Measurements from ENCODE around the gene TRAF1. TPM values are rescaled to one million over a fixed set of nuclear protein-coding genes. Genes with fewer than 3 reads are reported as not detected.

Gene TRAF1
- total and polyA plus RNA-seq, 10 of the 15 experiments (the other 5 are each of a cell fraction or from before 2014, with no cell fraction given) = 13.8 to 163 (median 128) TPM

DNA sequence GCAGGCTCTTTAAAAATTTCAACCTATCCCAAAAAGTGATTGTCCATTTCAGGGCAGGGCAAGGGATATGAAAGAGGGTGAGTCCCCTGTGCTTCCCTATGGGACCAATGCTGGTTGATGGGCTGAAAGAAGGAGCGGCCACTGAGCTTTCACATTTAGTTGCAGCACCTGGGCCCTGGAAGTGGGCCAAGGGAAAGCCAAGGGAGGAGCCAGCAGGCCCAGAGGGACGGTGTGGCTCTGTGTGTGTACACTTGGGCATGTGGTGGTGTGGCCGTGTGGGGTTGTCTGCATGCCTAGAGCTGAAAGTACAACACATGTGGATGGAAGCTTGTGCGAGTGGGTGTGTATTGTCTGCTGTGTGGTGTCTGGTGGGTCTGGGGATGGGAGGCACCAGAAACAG is 69.9 kb downstream of the TRAF1 start:
- ChIA-PET RAD21 (ENCODE audit: unreplicated experiment) (no interaction called here), CTCF (no interaction called here), POLR2A (no interaction called here), SMC1A (ENCODE audit: uncharacterized antibody, unreplicated experiment) (interaction anchor here (1.6 kb wide), 1 partner anchor 11 kb away, joined by 3 read pairs; no protein-coding TSS in a partner anchor)
- Histone ChIP-seq H3K4me2 (ENCODE audit: control insufficient read depth, insufficient read depth) (no peak overlapping the region), H3K9ac (ENCODE audit: control insufficient read depth, insufficient read depth, low read length) (no peak overlapping the region), H3K4me3 (no peak overlapping the region), H3K27ac (ENCODE audit: control insufficient read depth, insufficient read depth) (no peak overlapping the region), H3K9me3 (replicated peaks; ENCODE audit: control insufficient read depth, insufficient read depth, low read length) (no peaks in the 10 kb centered on the region), H3K27me3 (replicated peaks in 1 of 2; ENCODE audit: control insufficient read depth in 2 of 2, insufficient read depth in 2 of 2, low read length in 1 of 2) (no peaks in the 10 kb centered on the region), H3K79me2 (ENCODE audit: control insufficient read depth, insufficient read depth, low read length) (no peaks in the 10 kb centered on the region), H4K20me1 (ENCODE audit: control insufficient read depth, insufficient read depth) (no peaks in the 10 kb centered on the region), H3K36me3 (ENCODE audit: control insufficient read depth in 2 of 2, insufficient read depth in 2 of 2, low read length in 1 of 2) (peaks cover 31 to 33% of the 10 kb centered on the region in 2 experiments), H3K4me1 (ENCODE audit: control insufficient read depth, insufficient read depth, low read length) (no peaks in the 10 kb centered on the region), H2AFZ (ENCODE audit: control insufficient read depth, low read depth, low read length) (no peak overlapping the region)
- in situ Hi-C loops (cut with MboI) (no loop called here), intact Hi-C loops (cut with micrococcal nuclease; ENCODE audit: unreplicated experiment) (no loop called here)
- WGBS (ENCODE audit: insufficient coverage, insufficient replicate concordance, low lambda C conversion rate, missing lambda C conversion rate) = 94% methylated on average over 4 of the region's 4 CpGs
- DNase-seq (ENCODE audit: low read depth, low spot score) = no peak
- BruUV-seq (replicated peaks) = no TSS peak
- no peak for FAIRE-seq
- TF ChIP-seq, protein P1, sequence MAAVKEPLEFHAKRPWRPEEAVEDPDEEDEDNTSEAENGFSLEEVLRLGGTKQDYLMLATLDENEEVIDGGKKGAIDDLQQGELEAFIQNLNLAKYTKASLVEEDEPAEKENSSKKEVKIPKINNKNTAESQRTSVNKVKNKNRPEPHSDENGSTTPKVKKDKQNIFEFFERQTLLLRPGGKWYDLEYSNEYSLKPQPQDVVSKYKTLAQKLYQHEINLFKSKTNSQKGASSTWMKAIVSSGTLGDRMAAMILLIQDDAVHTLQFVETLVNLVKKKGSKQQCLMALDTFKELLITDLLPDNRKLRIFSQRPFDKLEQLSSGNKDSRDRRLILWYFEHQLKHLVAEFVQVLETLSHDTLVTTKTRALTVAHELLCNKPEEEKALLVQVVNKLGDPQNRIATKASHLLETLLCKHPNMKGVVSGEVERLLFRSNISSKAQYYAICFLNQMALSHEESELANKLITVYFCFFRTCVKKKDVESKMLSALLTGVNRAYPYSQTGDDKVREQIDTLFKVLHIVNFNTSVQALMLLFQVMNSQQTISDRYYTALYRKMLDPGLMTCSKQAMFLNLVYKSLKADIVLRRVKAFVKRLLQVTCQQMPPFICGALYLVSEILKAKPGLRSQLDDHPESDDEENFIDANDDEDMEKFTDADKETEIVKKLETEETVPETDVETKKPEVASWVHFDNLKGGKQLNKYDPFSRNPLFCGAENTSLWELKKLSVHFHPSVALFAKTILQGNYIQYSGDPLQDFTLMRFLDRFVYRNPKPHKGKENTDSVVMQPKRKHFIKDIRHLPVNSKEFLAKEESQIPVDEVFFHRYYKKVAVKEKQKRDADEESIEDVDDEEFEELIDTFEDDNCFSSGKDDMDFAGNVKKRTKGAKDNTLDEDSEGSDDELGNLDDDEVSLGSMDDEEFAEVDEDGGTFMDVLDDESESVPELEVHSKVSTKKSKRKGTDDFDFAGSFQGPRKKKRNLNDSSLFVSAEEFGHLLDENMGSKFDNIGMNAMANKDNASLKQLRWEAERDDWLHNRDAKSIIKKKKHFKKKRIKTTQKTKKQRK (IDR thresholded peaks at IDR 0.05; ENCODE audit: low read depth, low read length) = no peak
- TF ChIP-seq FOXK2 (IDR thresholded peaks at IDR 0.05) (no peak), JUND (IDR thresholded peaks at IDR 0.05; ENCODE audit: low read depth, low read length) (no peak), NR2F1 (conservative IDR thresholded peaks at IDR 0.05) (no peak), CBX3 (IDR thresholded peaks at IDR 0.05; ENCODE audit: borderline replicate concordance, low read depth) (no peak), NRF1 (conservative IDR thresholded peaks at IDR 0.05; ENCODE audit: low read depth, low read length) (no peak), IKZF1 (conservative IDR thresholded peaks at IDR 0.05) (no peak), RFX5 (IDR thresholded peaks at IDR 0.05; ENCODE audit: low read depth, low read length) (no peak), CHD1 (IDR thresholded peaks at IDR 0.05; ENCODE audit: low read depth, low read length) (no peak), SUPT20H (IDR thresholded peaks at IDR 0.05; ENCODE audit: borderline replicate concordance, control insufficient read depth, low read depth, low read length) (no peak), SMC3 (IDR thresholded peaks at IDR 0.05; ENCODE audit: borderline replicate concordance, low read length) (no peak)
- TF ChIP-seq, protein P2, sequence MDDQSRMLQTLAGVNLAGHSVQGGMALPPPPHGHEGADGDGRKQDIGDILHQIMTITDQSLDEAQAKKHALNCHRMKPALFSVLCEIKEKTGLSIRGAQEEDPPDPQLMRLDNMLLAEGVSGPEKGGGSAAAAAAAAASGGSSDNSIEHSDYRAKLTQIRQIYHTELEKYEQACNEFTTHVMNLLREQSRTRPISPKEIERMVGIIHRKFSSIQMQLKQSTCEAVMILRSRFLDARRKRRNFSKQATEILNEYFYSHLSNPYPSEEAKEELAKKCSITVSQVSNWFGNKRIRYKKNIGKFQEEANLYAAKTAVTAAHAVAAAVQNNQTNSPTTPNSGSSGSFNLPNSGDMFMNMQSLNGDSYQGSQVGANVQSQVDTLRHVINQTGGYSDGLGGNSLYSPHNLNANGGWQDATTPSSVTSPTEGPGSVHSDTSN (IDR thresholded peaks at IDR 0.05; ENCODE audit: insufficient replicate concordance, low read depth, low read length) = no peak
- TF ChIP-seq, protein P3, sequence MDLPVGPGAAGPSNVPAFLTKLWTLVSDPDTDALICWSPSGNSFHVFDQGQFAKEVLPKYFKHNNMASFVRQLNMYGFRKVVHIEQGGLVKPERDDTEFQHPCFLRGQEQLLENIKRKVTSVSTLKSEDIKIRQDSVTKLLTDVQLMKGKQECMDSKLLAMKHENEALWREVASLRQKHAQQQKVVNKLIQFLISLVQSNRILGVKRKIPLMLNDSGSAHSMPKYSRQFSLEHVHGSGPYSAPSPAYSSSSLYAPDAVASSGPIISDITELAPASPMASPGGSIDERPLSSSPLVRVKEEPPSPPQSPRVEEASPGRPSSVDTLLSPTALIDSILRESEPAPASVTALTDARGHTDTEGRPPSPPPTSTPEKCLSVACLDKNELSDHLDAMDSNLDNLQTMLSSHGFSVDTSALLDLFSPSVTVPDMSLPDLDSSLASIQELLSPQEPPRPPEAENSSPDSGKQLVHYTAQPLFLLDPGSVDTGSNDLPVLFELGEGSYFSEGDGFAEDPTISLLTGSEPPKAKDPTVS (IDR thresholded peaks at IDR 0.05; ENCODE audit: low read depth, low read length) = no peak
- TF ChIP-seq, protein P4, sequence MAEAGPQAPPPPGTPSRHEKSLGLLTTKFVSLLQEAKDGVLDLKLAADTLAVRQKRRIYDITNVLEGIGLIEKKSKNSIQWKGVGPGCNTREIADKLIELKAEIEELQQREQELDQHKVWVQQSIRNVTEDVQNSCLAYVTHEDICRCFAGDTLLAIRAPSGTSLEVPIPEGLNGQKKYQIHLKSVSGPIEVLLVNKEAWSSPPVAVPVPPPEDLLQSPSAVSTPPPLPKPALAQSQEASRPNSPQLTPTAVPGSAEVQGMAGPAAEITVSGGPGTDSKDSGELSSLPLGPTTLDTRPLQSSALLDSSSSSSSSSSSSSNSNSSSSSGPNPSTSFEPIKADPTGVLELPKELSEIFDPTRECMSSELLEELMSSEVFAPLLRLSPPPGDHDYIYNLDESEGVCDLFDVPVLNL (IDR thresholded peaks at IDR 0.05; ENCODE audit: low read depth, low read length) = no peak
- ATAC-seq = no peak
